Measurements from ENCODE around the gene ARL6IP5. TPM values are rescaled to one million over a fixed set of nuclear protein-coding genes. Genes with fewer than 3 reads are reported as not detected.

Gene ARL6IP5
- total RNA-seq, 2 donors from 2014 or later, result 153 to 174 TPM

DNA sequence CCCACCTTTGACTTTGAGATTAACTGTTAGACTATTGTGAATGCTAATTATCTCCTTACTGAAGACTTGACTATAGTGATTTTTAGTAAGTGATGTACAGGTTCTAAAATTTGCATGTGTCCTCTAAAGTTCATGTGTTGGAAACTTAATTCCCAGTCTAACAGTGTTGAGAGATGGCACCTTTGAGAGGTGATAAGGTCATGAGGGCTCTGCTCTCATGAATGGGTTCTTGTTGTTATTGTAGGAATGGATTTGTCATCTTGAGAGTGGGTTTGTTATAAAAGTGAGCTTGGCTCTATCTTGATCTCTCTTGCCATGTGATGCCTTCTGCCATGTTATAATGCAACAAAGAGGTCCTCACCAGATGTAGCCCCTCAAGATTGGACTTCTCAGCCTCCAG is 56.6 kb downstream of the ARL6IP5 start:
- no peak for DNase-seq (ENCODE audit: low spot score)
- intact Hi-C loops (cut with DNase I), result no loop called here

DNA sequence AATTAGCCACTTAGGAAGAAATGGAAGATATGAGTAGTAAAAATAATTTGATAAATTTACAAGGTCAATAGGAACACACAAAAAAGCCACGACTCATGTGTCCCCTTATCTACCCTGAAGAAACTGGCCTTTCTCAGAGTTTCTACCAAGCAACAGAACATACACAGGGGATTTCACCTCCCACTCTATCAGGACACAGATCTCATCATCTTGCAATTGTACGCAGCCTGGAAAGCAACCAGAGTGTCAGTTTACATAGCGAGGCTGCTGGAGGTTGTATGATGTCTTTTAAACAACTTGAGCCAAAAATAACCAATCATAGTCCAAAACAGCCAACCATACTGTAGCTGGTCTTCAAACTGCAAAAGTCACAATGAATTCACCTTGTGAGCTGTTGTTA is 57.4 kb downstream of the ARL6IP5 start:
- no peak for DNase-seq (ENCODE audit: low spot score)
- intact Hi-C loops (cut with DNase I), result no loop called here

GRCh38 chr3:69142797-69143454 is 58.2 kb downstream of the ARL6IP5 start:
- no peak for DNase-seq (ENCODE audit: low spot score)
- intact Hi-C loops (cut with DNase I), result no loop called here

DNA sequence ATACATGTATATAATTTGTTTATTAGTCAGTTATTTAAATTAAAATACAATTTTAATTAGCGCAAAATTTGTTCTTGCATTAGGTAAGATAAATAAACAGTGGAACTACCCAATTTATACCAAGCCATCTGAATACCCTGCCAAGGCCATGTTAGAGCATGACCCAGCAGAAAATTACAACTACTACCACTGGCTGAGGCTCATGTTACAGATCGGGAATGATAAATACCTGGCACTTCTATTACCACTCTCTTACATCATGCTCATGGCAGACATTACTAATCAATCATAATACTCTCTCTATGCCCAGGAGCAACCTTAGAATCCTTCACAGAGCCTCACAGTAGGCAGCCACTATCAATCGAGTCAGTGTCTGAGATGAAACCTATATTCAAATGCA is 58.9 kb downstream of the ARL6IP5 start:
- no peak for DNase-seq (ENCODE audit: low spot score)
- intact Hi-C loops (cut with DNase I), result no loop called here

DNA sequence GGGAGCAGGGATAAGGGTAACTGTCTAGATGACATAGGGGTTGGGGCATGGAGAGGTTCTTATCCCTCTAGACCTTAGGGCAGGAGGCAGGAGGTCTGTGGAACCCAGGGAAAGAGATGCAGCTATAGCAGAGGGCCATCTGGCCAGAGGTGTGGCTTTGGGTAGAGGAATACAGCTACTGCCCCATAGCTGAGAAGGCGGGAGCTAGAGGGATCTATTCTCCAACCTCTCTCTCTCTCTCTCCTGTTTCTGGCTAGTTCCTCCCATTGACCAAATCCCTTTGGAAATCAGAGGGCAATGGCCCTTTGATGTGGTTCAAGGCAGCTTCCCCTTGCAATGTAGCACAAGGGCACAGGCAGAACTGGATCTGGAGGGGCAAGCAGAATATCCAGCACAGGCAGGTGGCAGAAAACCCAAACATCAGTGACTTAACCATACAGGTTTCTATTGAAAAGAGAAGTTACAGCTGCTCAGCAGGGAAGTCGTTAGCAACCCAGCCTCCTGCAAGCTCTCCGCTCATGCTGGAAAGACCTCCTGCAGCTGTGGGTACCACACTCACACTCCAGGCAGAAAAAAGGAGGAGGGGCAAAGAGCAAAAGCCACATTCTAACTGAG is 60.0 kb downstream of the ARL6IP5 start:
- intact Hi-C loops (cut with DNase I), result no loop called here
- no peak for DNase-seq (ENCODE audit: low spot score)

- no peak for DNase-seq (ENCODE audit: low spot score)
- intact Hi-C loops (cut with DNase I), result no loop called here
Observed at GRCh38 chr3:69145688-69146087, 61.0 kb downstream of the ARL6IP5 start.

- DNase-seq (ENCODE audit: low spot score), result no peak
- intact Hi-C loops (cut with DNase I), result no loop called here
Observed at GRCh38 chr3:69149586-69149985, 64.8 kb downstream of the ARL6IP5 start.

Small RNA genes lying within 50 kb of the gene (microRNA-seq; reads per million reads assigned to microRNA genes)
- 0.26 to 0.32 reads per million in 2 donors for gene MIR3136 (ENCODE audit: borderline microRNAs expressed in 2 of 2)

Other genes with a start within 250 kb of the ARL6IP5 start
- gene TAFA4, start 152.4 kb upstream of the ARL6IP5 start, total RNA-seq, result not detected
- gene EOGT, start 71.3 kb upstream of the ARL6IP5 start, total RNA-seq, result 10 to 100 TPM; 67.6 to 87.8 TPM
- 10 to 100 TPM; 30.7 to 41.0 TPM for gene TMF1, start 32.6 kb upstream of the ARL6IP5 start, total RNA-seq
- 10 to 100 TPM; 53.0 to 57.9 TPM for gene UBA3, start 4.6 kb upstream of the ARL6IP5 start, total RNA-seq
- not detected for gene LMOD3, start 37.7 kb downstream of the ARL6IP5 start, total RNA-seq

Data from posterior vena cava (tissue), 2 donors.